ENCODE data around the gene LYPD3.

DNA sequence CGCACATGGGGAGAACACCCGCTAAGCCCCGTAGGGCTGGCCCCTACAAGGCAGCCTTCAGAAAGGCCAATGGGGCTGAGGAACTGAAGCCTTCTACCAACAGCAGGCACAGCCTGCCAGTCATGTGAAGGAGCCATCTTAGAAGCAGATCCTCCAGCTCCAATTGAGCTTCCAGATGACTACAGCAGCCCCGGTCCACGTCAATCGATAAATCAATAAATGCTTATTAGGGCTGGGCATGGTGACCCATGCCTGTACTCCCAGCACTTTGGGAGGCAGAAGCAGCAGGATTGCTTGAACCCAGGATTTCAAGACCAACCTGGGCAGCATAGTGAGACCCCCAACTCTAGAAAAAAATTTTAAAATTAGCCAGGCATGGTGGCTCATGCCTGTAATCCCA is 27.7 kb downstream of the LYPD3 start:
- TF ChIP-seq, protein P1, sequence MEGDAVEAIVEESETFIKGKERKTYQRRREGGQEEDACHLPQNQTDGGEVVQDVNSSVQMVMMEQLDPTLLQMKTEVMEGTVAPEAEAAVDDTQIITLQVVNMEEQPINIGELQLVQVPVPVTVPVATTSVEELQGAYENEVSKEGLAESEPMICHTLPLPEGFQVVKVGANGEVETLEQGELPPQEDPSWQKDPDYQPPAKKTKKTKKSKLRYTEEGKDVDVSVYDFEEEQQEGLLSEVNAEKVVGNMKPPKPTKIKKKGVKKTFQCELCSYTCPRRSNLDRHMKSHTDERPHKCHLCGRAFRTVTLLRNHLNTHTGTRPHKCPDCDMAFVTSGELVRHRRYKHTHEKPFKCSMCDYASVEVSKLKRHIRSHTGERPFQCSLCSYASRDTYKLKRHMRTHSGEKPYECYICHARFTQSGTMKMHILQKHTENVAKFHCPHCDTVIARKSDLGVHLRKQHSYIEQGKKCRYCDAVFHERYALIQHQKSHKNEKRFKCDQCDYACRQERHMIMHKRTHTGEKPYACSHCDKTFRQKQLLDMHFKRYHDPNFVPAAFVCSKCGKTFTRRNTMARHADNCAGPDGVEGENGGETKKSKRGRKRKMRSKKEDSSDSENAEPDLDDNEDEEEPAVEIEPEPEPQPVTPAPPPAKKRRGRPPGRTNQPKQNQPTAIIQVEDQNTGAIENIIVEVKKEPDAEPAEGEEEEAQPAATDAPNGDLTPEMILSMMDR (IDR thresholded peaks at IDR 0.05): no peak
- TF ChIP-seq POLR2A (IDR thresholded peaks at IDR 0.05): no peak
